Stimulated activated CD4-positive, alpha-beta T cell treated with anti-CD3 and anti-CD28 coated beads, Interleukin-15, amount 100 ng/mL, for 24 hours (primary cell): Measurements from ENCODE around the gene CCDC106.

Experiments
- DNase-seq: peaks from one replicate; pipeline ENCODE4 v3.0.0-alpha.2; 2020

Gene CCDC106

DNA sequence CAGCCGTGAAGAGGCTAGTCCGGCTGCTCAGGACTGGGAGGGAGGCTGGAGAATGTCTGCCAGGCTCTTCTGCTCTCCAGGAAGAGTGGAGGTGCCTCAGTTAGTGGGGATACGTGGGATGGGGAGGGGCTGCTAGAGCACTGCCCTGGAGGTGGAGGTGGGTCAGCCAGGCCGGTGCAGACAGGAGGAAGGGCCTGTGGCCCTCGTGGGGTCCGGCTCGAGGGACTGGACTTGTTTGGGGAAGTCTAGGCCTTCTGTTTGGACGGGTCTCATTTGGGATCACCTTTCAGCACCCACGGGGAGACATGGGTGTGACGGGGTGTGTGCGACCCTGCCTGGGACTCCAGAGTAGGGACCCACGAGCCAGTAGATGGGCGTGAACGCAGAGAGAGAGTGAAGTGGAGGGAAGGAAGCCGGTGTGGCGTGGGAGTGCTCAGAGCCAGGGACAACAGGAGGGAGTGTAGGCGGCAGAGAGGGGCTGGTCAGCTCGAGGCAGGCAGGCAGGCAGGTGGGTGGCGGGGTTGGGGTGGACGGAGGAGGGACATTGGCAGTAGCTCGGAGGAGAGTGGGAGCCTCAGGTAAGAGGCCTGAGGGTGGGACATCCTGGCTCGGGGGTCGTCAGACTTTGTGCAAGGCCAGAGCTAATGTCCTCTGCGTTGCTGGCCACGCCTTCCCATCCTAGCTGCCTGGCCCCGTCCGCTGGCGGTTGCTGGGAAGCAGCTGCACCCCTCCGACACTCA is 38.5 kb downstream of the CCDC106 start:
- DNase-seq, result no peak

DNA sequence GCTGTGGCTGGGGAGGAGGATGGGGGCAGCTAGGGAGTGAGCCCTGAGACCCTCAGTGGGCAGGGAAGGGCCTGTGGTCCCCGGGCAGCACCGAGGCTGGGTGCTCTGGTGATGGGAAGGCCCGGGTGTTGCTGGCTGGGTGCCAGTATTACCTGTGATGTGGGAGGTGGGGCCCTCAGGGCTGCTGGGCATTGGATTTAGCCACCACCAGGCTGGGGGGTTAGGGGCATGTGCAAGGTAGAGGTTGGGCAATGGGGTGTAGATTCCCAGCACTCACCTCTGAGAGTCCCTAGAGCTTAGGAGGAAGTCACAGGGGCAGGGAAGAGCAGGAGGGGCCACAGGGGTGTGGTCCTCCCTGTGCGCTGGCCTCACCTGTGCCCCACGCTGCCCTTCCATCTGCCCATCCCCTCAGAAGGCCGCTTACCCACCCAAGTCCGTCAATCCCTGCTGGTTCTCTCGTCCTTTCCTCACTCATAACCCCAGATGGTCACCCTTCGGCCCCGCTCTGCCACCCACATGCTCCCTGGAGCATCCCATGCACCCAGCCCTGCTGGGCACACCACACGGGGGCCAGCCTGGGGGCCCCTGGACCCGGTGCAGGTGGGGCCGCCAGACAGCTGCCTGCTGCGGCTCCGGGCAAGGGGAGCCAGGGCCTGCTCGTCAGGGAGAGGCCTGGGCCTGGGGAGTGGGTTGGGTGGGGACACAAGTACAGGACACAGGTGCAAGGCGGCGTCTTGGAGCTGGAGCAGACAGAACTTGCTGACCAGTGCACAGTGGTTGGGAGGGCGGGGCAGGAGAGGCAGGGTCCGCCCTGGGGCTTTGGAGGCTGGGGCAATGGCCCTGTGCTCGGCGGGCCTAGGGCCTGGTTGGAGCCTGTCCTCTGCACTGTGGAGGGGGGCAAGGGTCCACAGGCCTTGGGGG is 39.5 kb downstream of the CCDC106 start:
- DNase-seq, result no peak

DNA sequence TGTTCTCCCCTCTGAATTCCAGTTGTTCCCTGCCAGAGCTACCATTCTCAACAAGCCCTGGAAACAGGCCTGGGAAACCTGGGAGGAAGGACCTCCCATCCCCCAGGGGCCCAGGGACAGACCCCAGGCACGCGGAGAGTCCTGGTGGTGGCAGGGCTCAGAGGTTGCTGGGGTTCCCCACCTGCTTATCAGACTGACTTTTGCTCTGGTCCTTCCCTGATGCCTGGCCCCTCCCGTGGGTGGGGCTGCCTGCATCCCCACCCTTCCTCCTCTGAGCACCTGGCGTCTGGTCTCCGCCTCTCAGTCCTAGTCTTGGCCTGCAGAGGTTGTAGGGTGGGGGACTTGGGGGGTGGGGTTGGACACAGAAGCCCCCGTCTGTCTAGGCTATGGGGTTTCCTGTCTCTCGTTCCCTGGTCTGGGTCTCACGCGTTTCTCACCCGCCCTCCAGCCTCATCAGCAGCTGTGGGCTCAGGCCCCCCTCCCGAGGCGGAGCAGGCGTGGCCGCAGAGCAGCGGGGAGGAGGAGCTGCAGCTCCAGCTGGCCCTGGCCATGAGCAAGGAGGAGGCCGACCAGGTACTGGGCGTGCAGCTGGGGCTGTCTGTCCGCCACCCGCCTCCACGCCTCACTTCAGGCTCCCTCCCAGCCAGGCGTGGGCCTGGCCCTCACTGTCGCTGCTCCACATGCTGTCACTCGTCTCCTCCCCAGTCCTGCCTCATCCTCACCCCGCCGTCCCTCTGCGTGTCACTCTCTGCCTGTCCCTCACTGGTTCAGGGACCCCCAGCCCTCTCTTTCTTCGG is 40.6 kb downstream of the CCDC106 start:
- no peak for DNase-seq

DNA sequence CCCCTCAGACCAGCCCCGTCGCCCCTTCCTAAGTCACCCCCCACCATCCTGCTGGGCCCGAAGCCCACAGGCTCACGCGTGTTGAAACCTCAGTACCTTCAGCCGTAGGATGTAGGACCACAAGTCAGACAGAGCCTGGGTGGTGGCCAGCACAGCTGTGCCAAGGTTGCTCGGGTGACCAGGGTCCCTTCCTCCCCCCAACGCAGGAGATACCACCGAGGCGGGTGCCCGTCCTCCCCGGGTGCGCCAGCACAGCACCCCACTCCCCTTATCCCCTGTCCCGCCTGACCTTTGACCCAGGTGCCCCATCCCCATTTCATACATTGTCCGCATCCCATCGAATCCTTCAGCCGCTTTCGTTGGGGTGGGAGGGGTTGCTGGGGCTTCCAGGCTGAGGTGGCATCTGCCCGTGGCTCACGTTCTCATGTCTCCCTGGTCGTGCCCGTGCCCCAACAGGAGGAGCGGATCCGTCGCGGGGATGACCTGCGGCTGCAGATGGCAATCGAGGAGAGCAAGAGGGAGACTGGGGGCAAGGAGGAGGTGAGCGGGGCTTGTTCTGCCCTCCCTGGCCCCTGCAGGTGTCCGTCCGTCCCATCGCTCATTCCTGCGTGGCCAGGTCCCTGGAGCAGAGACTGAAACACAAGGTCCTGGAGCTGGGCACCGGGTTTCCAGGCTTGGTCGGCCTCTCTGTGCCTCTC is 41.5 kb downstream of the CCDC106 start:
- DNase-seq, result no peak

DNA sequence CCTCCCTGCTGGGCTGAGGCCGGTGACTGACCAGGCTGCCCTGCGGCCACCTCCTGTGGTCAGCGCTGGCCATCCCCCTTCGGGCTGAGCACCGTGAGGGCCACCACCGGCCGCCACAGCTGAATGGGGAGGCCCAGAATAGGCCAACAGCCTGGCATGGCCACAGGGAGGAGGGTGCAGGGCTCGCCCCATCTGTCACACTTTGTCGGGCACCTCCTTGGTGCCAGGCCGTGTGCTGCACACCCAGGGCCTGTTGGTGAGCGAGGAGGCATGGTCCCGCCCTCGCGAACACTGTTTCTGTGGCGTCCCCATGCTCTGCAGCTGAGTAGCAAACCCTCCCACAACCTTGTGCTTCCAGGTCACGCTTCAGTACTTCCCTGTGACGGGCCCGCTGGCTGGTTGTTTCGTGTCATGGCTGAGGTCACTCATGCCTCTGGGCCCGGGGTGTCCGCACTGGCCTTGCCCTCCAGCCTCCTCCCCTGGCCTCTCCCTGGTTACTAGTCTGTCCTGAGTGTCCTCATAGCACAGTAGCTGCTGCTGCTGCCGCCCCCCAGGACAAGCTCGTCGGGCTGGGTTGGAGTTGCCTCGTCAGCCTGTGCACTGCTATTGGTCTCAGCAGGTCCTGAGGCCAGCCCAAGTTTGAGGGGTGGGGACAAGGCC is 42.2 kb downstream of the CCDC106 start:
- DNase-seq, result no peak

DNA sequence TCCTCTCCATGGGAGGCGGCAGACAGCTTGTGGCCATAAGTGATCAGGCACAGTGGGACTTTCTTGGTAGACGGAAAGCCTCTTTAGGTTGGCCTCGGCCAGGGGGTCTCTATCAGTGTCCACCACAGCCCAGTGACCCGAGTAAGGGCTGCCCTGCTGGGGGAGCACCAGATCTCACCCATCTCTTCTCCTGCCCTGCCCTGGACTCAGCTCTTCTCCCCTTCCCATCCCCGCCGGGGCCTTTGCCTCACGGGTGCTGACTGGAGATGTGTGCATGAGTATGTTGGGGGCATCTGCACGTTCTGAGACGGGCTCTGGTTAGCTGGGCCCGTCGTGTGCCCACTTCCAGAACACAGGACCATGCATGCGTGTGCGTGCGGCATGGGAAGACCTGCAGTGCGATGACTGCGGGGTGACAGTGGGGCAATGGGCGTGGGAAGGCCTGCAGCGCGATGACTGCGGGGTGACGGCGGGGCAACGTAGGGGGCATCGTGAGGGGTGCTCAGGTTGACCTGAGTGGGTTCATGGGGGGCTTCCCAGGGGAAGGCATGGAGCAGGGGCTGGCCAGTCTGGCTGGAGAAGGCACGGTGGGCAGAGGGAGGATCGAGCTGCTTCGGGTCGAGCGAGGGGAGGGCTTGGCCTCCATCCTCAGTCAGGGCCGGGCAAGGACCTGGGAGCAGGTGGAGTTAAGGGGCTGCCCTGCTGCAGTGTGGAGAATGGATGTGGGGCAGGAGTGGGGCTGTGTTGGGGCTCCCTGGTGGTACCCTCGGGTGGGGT is 42.9 kb downstream of the CCDC106 start:
- no peak for DNase-seq

DNA sequence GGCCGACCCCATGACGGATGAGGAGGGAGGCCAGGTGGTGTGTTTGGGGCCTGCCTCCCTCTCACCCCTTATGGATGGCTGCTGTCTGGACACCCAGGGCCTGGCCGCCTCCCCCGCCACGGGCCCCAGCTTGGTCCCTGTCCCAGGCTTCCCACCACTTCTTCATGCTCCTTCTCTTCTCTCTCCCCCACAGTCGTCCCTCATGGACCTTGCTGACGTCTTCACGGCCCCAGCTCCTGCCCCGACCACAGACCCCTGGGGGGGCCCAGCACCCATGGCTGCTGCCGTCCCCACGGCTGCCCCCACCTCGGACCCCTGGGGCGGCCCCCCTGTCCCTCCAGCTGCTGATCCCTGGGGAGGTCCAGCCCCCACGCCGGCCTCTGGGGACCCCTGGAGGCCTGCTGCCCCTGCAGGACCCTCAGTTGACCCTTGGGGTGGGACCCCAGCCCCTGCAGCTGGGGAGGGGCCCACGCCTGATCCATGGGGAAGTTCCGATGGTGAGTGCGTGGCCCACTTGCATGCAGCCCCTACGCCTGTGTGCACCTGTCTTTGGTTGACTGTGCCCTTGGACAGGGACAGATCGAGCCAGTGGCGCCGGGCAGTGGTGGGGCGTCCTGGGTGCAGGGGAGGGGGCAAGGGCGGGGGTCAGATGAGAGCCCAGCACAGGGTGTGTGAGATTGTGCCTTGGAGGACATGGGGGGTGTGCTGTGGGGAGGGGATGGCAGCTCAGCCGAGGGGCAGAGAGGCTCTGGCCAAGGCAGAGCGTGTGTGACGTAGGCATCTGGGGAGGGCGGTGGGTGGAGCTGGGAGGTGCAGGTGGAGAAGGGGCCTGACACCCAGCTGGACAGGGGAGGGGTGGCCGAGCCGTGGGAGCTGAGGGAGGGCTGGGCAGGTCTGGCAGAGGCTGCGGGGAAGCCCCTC is 43.8 kb downstream of the CCDC106 start:
- DNase-seq, result no peak

DNA sequence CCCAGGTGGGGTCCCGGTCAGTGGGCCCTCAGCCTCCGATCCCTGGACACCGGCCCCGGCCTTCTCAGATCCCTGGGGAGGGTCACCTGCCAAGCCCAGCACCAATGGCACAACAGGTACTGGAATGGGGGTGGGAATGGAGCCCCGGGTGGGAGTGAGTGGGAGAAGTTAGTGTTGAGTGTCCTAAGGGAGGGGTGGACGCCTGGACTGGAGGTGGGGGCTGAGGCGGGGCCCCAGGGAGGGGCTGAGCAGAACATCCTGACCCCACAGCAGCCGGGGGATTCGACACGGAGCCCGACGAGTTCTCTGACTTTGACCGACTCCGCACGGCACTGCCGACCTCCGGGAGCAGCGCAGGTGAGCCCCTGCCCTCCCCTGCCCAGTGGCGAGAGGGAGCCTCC is 44.7 kb downstream of the CCDC106 start:
- no peak for DNase-seq

DNA sequence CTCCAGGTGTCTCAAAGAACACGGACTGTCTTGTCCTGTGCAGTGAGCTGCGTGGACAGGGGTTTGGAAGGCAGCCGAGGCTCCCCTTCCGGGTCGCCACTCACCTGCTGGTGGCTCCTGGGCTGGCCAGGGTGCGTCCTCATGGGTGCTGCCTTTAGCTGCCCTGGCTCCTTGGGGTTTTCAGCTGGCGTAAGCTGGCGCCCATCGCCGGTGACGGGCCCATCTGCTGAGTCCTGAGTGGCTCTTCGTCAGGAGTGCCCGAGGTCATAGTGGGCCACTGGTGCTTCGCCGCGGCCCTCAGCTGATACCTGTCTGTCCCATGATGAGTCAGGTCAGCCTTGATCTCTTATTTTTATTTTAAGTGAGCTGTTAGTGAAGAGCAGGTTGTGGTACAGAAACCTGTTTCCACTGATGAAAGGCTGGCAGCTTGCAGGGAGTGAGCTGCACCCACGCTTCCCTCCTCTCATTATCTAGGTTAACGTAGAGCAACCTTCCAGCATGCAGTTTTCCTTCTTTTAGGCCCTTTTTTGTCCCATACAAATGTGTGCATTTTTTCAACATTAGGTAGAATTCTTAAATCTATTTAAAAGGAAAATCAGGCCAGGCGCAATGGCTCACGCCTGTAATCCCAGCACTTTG is 45.4 kb downstream of the CCDC106 start:
- no peak for DNase-seq

DNA sequence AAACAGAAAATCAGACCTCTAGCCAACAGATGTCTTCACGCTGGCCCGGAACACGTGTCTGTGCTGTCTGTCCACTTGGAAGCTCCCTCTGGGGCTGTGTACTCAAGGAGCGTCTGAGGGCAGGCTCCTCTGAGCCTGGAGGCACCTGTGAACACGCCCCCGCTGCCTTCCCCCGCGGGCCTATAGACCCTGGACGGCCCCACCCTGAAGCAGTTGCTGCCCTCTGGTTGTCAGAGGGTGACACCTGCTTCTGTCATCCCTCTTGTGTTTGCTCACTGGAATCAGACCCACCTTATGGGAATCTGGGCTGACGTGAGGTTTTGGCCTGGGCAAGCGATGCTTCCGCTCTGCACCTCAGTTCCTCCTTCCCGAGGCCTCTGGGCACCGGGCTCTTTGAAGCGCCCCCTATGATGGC is 46.2 kb downstream of the CCDC106 start:
- no peak for DNase-seq

DNA sequence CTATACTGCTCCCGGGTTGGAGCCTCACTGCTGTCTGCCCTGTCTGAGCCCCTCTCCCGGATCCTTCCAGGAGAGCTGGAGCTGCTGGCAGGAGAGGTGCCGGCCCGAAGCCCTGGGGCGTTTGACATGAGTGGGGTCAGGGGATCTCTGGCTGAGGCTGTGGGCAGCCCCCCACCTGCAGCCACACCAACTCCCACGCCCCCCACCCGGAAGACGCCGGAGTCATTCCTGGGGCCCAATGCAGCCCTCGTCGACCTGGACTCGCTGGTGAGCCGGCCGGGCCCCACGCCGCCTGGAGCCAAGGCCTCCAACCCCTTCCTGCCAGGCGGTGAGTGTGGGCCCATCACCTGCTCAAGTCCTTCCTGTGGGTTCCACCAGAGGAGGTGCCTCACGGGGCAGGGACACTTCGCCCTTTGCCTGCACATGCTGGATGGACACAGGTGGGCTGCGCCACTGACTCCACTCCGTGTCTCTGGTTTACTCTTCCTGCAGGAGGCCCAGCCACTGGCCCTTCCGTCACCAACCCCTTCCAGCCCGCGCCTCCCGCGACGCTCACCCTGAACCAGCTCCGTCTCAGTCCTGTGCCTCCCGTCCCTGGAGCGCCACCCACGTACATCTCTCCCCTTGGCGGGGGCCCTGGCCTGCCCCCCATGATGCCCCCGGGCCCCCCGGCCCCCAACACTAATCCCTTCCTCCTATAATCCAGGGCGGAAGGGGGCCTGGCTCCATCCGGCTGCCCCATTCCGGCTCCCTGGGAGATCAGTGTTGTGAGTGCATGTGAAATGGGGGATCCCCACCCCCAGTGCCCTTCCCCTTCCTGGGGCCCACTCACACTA is 46.9 kb downstream of the CCDC106 start:
- DNase-seq, result no peak

DNA sequence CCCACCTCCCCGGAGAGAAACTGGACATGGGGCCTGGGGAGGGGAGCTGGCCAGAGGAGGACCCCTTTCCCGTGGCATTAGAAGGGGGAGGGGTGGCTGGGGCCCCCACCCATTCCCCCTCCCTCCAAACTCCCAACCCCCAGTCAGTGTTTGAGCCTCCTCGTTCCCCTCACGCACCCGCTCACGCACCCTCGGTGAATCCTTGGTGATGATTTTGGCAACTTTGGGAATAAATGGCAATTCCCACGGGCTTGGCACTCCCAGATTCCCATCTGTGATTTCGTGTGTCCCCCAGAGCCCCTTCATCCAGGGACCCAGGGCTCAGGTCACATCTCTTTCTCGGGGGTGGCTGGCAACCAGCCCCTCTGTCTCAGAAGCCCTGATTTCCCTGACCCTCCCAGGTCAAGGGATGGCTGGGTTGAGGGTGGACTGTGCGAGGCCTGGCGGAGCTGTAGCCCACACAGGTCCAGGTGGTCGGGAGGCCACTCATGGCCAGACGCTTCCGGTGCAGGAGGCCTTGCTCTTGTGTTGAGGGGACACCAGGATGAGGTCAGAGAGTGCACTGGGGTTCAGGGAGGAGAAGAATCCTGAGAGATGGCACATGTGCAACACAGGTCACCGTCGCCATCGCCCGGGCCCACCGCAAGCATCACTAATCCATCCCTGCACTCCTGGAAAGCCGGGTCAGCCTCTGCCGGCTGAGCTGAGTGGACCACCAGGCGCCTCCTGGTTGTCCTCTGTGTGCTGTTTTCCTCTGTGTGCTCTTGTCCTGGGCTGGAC is 47.7 kb downstream of the CCDC106 start:
- DNase-seq, result no peak

DNA sequence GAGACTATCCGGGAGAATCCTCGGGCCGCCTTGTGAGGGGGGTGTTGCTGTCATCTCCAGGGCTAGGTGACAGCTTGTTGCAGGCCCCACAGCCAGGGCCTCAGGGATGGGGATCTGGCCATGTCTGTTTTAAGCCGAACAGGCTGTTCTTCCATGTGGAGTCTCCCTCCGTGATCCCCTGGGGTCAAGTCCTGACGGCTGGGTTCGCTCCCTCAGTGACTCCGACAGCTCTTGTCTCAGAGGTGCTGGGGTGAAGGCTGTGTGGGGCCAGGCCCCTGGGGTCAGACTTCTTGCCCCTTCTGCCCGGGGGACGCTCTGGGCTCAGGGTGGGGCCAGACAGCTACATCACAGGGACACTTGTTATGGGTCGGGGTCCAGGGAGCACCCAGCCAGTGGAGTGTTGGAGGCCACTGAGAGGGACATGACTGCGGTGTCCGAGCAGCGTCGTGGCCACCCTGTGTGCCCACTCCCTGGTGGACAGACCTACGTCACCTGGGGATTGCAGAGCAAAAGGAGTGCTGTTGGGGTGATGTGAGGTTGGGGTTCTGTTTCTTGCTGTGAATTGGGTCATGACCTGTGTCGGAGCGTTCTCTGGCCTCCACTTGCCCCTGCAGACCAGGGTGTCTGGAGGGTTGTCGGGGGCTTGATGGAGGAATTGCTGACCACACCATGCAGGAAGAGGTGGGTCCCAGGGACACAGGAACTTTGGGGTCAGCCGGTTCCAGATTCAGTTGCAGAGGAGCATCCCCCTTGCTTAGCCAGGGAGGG is 48.5 kb downstream of the CCDC106 start:
- DNase-seq, result no peak

DNA sequence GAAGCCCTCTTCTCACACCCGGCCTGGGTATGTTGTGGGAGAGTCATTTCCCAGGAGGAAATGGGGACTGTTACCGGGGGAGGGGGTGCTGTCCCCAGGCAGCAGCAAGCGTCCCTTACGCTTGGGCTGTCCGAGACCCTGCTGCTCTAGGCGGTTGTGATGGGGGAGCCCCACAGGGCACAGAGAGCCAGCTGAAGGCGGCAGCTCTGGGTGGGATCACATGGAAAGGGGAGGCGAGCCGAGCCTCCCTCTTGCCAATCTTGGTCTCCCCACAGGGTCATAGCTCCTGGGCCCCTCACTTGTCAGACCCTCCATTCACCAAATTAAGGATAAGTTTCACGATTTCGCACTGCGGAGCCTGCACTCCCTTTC is 49.0 kb downstream of the CCDC106 start:
- DNase-seq, result no peak

DNA sequence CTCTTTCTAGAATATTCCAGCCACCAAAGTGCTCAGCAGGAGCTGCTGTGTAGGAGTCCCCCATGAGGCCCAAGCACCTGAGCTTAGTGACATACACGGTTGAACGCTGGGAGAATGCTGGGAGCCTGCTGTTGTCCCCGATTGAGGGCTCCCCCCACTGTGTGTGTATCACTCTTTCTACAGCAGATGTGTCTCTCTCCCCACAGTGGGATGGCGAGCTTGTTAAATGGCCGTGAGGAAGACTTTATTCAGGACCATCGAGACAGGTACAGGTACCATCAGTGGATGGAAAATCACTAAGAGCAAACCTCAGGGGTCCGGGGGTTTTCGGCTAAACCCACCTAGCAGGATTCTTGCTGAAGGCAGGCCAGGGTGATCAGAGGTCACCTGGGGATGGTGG is 49.7 kb downstream of the CCDC106 start:
- DNase-seq, result no peak

DNA sequence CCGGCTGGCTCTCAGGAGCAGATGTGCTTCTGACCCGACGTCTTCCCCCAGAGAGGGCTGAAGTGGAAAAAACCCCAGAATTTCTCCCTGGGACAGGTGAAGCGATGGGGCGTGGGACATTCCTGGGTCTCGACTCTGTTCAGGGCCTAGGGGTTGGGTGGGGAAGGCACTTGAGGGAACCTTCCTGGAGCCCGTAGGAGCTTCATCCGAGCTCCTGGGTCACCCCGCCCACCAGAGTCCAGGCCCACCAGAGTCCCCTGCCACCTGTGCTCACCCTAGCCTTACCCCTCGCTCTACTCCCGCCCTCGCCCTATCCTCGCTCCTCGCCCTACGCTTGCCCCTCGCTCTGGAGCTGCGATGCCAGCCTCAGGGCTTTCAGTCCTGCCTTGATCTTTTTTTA is 50.2 kb downstream of the CCDC106 start:
- DNase-seq, result no peak

DNA sequence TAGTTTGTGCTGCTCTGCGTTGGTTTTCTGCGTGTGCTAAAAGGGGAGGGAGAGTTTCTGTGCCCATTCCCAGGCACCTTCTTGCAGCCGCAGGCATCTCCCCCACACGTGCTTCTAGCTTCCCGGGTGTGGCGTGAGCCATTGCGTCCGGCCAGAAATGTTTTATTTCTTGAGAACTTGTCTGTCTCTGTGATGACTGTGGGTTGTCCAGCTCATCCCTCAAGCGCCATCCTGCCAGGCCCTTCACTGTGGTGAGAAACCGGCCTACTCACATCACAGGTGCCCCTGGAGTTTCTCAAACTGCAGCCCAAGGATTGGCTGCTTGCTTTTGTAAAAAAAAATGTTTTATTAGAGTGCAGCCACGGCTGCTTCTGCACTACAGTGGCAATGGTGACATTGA is 51.2 kb downstream of the CCDC106 start:
- no peak for DNase-seq
